DMS153 (cell line): Measurements from ENCODE around the gene RNF112.
"Not testable (repeated sequence)": the region's sequence is repeated elsewhere in the genome, so short reads cannot be mapped to it uniquely, and the experiment has no call there.

ENCODE experiments used
- DNase-seq: peaks from one replicate; lab custom pipeline; 2025; lab: John Stamatoyannopoulos, UW

The RNF112 gene

GRCh38 chr17:19448341-19449268 lies 37.6 kb downstream of the RNF112 start:
- no peak for DNase-seq

- no peak for DNase-seq
Measured at GRCh38 chr17:19449656-19450055, 38.6 kb downstream of the RNF112 start.

- DNase-seq: no peak
Measured at GRCh38 chr17:19453296-19453695, 42.3 kb downstream of the RNF112 start.

- no peak for DNase-seq
Measured at GRCh38 chr17:19454074-19454473, 43.0 kb downstream of the RNF112 start.

GRCh38 chr17:19456016-19456927 lies 45.2 kb downstream of the RNF112 start:
- no peak for DNase-seq

GRCh38 chr17:19457046-19457445 lies 46.0 kb downstream of the RNF112 start:
- DNase-seq: no peak

GRCh38 chr17:19457830-19458271 lies 46.8 kb downstream of the RNF112 start:
- no peak for DNase-seq

- DNase-seq: not testable (repeated sequence)
Measured at GRCh38 chr17:19458481-19458880, 47.4 kb downstream of the RNF112 start.

- not testable (repeated sequence) for DNase-seq
Measured at GRCh38 chr17:19459018-19459655, 48.1 kb downstream of the RNF112 start.

GRCh38 chr17:19460700-19461099 lies 49.7 kb downstream of the RNF112 start:
- DNase-seq: no peak

GRCh38 chr17:19461116-19461515 lies 50.1 kb downstream of the RNF112 start:
- DNase-seq: no peak

GRCh38 chr17:19461681-19462080 lies 50.6 kb downstream of the RNF112 start:
- no peak for DNase-seq

GRCh38 chr17:19462456-19463035 lies 51.5 kb downstream of the RNF112 start:
- DNase-seq: not testable (repeated sequence)

- no peak for DNase-seq
Measured at GRCh38 chr17:19464031-19465026, 53.3 kb downstream of the RNF112 start.
